DOHH2 (cell line): ENCODE data around the gene CLEC10A.

Source experiments
- EZH2phosphoT487 ChIP-seq: fragments of 200-600 bp; sonication (generic); IDR thresholded peaks from 2 replicates; pipeline ENCODE4 v1.6.1; 2017; ENCODE audit warnings: borderline replicate concordance, mild to moderate bottlenecking, antibody characterized with exemption, low read length, moderate library complexity, mixed read lengths
- TF ChIP-seq, protein P1 (sequence below): fragments of 200-600 bp; sonication (generic); IDR thresholded peaks from one replicate; pipeline ENCODE4 v1.5.1; 2014; ENCODE audit warnings: antibody characterized with exemption, mild to moderate bottlenecking, low read depth, low read length; ENCODE audit not compliant: poor library complexity, severe bottlenecking

DNA sequence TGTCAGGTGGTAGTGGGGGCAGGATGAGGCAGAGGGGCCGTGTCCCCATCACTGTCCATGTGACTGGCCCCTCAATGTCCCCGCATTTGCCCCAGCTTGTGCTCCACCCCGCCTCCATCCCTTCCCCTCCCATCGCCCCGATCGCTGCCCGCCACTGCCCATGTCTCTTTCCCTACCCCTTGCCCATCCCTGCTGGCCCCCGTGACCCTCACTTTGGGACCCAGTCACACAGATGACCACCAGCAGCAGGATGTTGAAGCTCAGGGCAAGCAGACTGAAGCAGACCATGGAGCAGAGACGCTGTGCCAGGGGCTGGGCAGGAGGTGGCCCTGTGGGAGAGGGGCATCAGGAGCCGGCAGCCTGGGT lies 28.5 kb upstream of the CLEC10A start:
- TF ChIP-seq, protein P1, sequence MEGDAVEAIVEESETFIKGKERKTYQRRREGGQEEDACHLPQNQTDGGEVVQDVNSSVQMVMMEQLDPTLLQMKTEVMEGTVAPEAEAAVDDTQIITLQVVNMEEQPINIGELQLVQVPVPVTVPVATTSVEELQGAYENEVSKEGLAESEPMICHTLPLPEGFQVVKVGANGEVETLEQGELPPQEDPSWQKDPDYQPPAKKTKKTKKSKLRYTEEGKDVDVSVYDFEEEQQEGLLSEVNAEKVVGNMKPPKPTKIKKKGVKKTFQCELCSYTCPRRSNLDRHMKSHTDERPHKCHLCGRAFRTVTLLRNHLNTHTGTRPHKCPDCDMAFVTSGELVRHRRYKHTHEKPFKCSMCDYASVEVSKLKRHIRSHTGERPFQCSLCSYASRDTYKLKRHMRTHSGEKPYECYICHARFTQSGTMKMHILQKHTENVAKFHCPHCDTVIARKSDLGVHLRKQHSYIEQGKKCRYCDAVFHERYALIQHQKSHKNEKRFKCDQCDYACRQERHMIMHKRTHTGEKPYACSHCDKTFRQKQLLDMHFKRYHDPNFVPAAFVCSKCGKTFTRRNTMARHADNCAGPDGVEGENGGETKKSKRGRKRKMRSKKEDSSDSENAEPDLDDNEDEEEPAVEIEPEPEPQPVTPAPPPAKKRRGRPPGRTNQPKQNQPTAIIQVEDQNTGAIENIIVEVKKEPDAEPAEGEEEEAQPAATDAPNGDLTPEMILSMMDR: no peak
- TF ChIP-seq EZH2phosphoT487: no peak
